Cerebellar nuclear complex (tissue), 1 donor: ENCODE results near the gene SLC25A48.
"Not testable (repeated sequence)": the region's sequence is repeated elsewhere in the genome, so short reads cannot be mapped to it uniquely, and the experiment has no call there.

Experiments used
- DNase-seq, 2 experiments: peaks; one replicate each; lab custom pipeline; 2025; lab: John Stamatoyannopoulos, UW

SLC25A48 gene

GRCh38 chr5:135857630-135858311, 23.3 kb downstream of the SLC25A48 start:
- DNase-seq: no peak

- DNase-seq: not testable (repeated sequence)
Observed at GRCh38 chr5:135859186-135859585, 24.7 kb downstream of the SLC25A48 start.

- no peak for DNase-seq
Observed at GRCh38 chr5:135859641-135860040, 25.2 kb downstream of the SLC25A48 start.

- no peak for DNase-seq
Observed at GRCh38 chr5:135861641-135862040, 27.2 kb downstream of the SLC25A48 start.

- DNase-seq: no peak
Observed at GRCh38 chr5:135862086-135862485, 27.6 kb downstream of the SLC25A48 start.

- DNase-seq: no peak
Observed at GRCh38 chr5:135862744-135863143, 28.3 kb downstream of the SLC25A48 start.

GRCh38 chr5:135864503-135865435, 30.3 kb downstream of the SLC25A48 start:
- DNase-seq: no peak

- no peak for DNase-seq
Observed at GRCh38 chr5:135866016-135866415, 31.6 kb downstream of the SLC25A48 start.

GRCh38 chr5:135867599-135867998, 33.1 kb downstream of the SLC25A48 start:
- no peak for DNase-seq

GRCh38 chr5:135868681-135869080, 34.2 kb downstream of the SLC25A48 start:
- DNase-seq: no peak

GRCh38 chr5:135869276-135869675, 34.8 kb downstream of the SLC25A48 start:
- DNase-seq: no peak

GRCh38 chr5:135869935-135870334, 35.5 kb downstream of the SLC25A48 start:
- no peak for DNase-seq

GRCh38 chr5:135871268-135871915, 36.9 kb downstream of the SLC25A48 start:
- DNase-seq: no peak

GRCh38 chr5:135873831-135874230, 39.4 kb downstream of the SLC25A48 start:
- no peak for DNase-seq

- no peak for DNase-seq
Observed at GRCh38 chr5:135874461-135874860, 40.0 kb downstream of the SLC25A48 start.

GRCh38 chr5:135875567-135875966, 41.1 kb downstream of the SLC25A48 start:
- DNase-seq: no peak

GRCh38 chr5:135876146-135876545, 41.7 kb downstream of the SLC25A48 start:
- DNase-seq: no peak

- DNase-seq: no peak
Observed at GRCh38 chr5:135877570-135878155, 43.2 kb downstream of the SLC25A48 start.

GRCh38 chr5:135878156-135878620, 43.7 kb downstream of the SLC25A48 start:
- no peak for DNase-seq

GRCh38 chr5:135879591-135879990, 45.1 kb downstream of the SLC25A48 start:
- no peak for DNase-seq

GRCh38 chr5:135880278-135880677, 45.8 kb downstream of the SLC25A48 start:
- no peak for DNase-seq

- DNase-seq: no peak
Observed at GRCh38 chr5:135880801-135881200, 46.3 kb downstream of the SLC25A48 start.
